HepG2 (cell line): ENCODE measurements around the gene TBC1D14. TPM values are rescaled to one million over a fixed set of nuclear protein-coding genes. Genes with fewer than 3 reads are reported as not detected.

Experiments
- ATAC-seq: fragments of 200-7000 bp; cut with Tn5 transposase; 3 replicates; pipeline ENCODE4 v1.9.1; 2020; ENCODE audit warnings: mild to moderate bottlenecking, moderate library complexity
- BruUV-seq: library from RNA; stranded (reverse); fragments of 400-500 nt; replicated peaks from 2 replicates; lab custom pipeline; 2021; lab: Mats Ljungman, UMichigan
- CTCF ChIA-PET: fragments of 300-600 bp; formaldehyde crosslinking; extraction: SDS; loops from one replicate; lab custom pipeline; 2021; ENCODE audit warnings: low total read pairs, inconsistent platforms, low intra/inter-chr PET ratio; lab: Yijun Ruan, JAX
- POLR2A ChIA-PET: fragments of 350-600 bp; sonication (Branson Sonifier 250); formaldehyde crosslinking; loops from one replicate; lab custom pipeline; 2020; ENCODE audit warnings: antibody characterized with exemption, inconsistent platforms; lab: Yijun Ruan, JAX
- DNase-seq: peaks from one replicate; pipeline ENCODE4 v3.0.0-alpha.2; 2015; ENCODE audit warnings: low spot score
- FAIRE-seq: peaks from 3 replicates; lab custom pipeline; 2011; peaks lifted over from hg19 to GRCh38; lab: Jason Lieb, UNC
- H2AFZ ChIP-seq: one replicate; pipeline ENCODE4 v1.6.1; 2011; ENCODE audit warnings: low read length, inconsistent platforms
- H3K27ac ChIP-seq: fragments of 300-600 bp; 3 replicates; pipeline ENCODE4 v1.8.0; 2011; ENCODE audit warnings: mixed run types, mild to moderate bottlenecking, mixed read lengths, low read length, inconsistent platforms; ENCODE audit not compliant: insufficient read depth; ENCODE audit errors: extremely low read length
- H3K27me3 ChIP-seq, 2 experiments: fragments of 200-600 bp in 1 of 2; 2 replicates in 1 of 2; 3 replicates in 1 of 2; pipeline versions ENCODE4 v1.6.0 to v1.8.0; 2011; ENCODE audit warnings: low read length in 2 of 2, mild to moderate bottlenecking in 2 of 2, moderate library complexity in 2 of 2, inconsistent platforms in 1 of 2; ENCODE audit not compliant: insufficient read depth in 2 of 2, control insufficient read depth in 1 of 2
- H3K36me3 ChIP-seq, 2 experiments: fragments of 200-600 bp in 1 of 2; replicated peaks in 1 of 2; 2 replicates in 1 of 2; 3 replicates in 1 of 2; pipeline versions ENCODE4 v1.5.1 to v1.8.0; 2011; ENCODE audit warnings: low read length in 2 of 2, inconsistent platforms in 1 of 2; ENCODE audit not compliant: insufficient read depth in 2 of 2, control insufficient read depth in 1 of 2
- H3K4me1 ChIP-seq: 2 replicates; pipeline ENCODE4 v1.5.1; 2012; ENCODE audit warnings: low read length, inconsistent platforms; ENCODE audit not compliant: insufficient read depth
- H3K4me2 ChIP-seq: 2 replicates; pipeline ENCODE4 v1.6.0; 2011; ENCODE audit warnings: low read depth, low read length, inconsistent platforms
- H3K4me3 ChIP-seq, 3 experiments: fragments of 200-600 bp in 1 of 3; sonication (generic), shearing (Covaris generic) in 1 of 3; replicated peaks in 1 of 3; 2 replicates each; pipeline ENCODE4 v1.5.1; 2011 to 2016; ENCODE audit warnings: low read length in 3 of 3, inconsistent platforms in 2 of 3, low read depth in 2 of 3, mild to moderate bottlenecking in 2 of 3, control low read depth in 1 of 3, mixed read lengths in 1 of 3; ENCODE audit not compliant: insufficient read depth in 1 of 3
- H3K79me2 ChIP-seq: one replicate; pipeline ENCODE4 v1.6.1; 2011; ENCODE audit warnings: low read length, inconsistent platforms; ENCODE audit not compliant: insufficient read depth
- H3K9ac ChIP-seq: 2 replicates; pipeline ENCODE4 v1.6.0; 2011; ENCODE audit warnings: mild to moderate bottlenecking, low read depth, low read length, inconsistent platforms; ENCODE audit not compliant: insufficient read depth
- H3K9me3 ChIP-seq: 2 replicates; pipeline ENCODE4 v1.5.1; 2012; ENCODE audit warnings: mild to moderate bottlenecking, low read length
- H4K20me1 ChIP-seq: 2 replicates; pipeline ENCODE4 v1.6.0; 2011; ENCODE audit warnings: inconsistent platforms, mild to moderate bottlenecking, low read length, moderate library complexity; ENCODE audit not compliant: insufficient read depth
- CENPX ChIP-seq: sonication (generic); formaldehyde crosslinking; IDR thresholded peaks from 2 replicates; pipeline ENCODE4 v1.9.0; 2021; ENCODE audit warnings: mild to moderate bottlenecking, missing genetic modification reagents, moderate library complexity
- ELF4 ChIP-seq: sonication (generic); formaldehyde crosslinking; IDR thresholded peaks from 2 replicates; pipeline ENCODE4 v1.5.0; 2020; ENCODE audit warnings: missing genetic modification reagents, mild to moderate bottlenecking, moderate library complexity, borderline replicate concordance
- ESRRA ChIP-seq: sonication (generic); formaldehyde crosslinking; IDR thresholded peaks from 2 replicates; pipeline ENCODE4 v1.5.1; 2020; ENCODE audit warnings: mild to moderate bottlenecking, low read depth, missing genetic modification reagents
- FOXP1 ChIP-seq, 2 experiments: fragments of 450-650 bp in 1 of 2; IDR thresholded peaks; 2 replicates each; pipeline ENCODE4 v1.6.1; 2017 to 2018; ENCODE audit warnings: antibody characterized with exemption in 1 of 2
- HNRNPH1 ChIP-seq: fragments of 200-400 bp; formaldehyde crosslinking; optimal IDR thresholded peaks from 2 replicates; pipeline ENCODE3; 2017; ENCODE audit warnings: mild to moderate bottlenecking, low read depth, low read length
- IRX3 ChIP-seq: sonication (generic); formaldehyde crosslinking; IDR thresholded peaks from 2 replicates; pipeline ENCODE4 v1.8.1; 2023; ENCODE audit warnings: mild to moderate bottlenecking, low read depth, missing genetic modification reagents, borderline replicate concordance
- LRRFIP1 ChIP-seq: sonication (generic); formaldehyde crosslinking; conservative IDR thresholded peaks from 2 replicates; pipeline ENCODE4 v1.4.0; 2020; ENCODE audit warnings: missing genetic modification reagents
- MBNL3 ChIP-seq: fragments of 250-450 bp; sonication (Bioruptor Pico); conservative IDR thresholded peaks from 2 replicates; pipeline ENCODE4 v1.8.0; 2022; ENCODE audit warnings: mild to moderate bottlenecking, inconsistent platforms
- NR2F2 ChIP-seq: IDR thresholded peaks from 2 replicates; pipeline ENCODE4 v1.6.1; 2012; ENCODE audit warnings: low read depth, inconsistent platforms, borderline replicate concordance
- SP5 ChIP-seq: IDR thresholded peaks from 2 replicates; pipeline ENCODE4 v1.6.1; 2016; ENCODE audit warnings: low read depth, borderline replicate concordance
- TAF15 ChIP-seq: fragments of 200-400 bp; formaldehyde crosslinking; IDR thresholded peaks from one replicate; pipeline ENCODE4 v1.6.1; 2018; ENCODE audit warnings: mild to moderate bottlenecking, low read depth, low read length; ENCODE audit not compliant: poor library complexity, severe bottlenecking
- TEAD3 ChIP-seq: optimal IDR thresholded peaks from 2 replicates; pipeline ENCODE3; 2016; ENCODE audit warnings: borderline replicate concordance
- ZGPAT ChIP-seq: IDR thresholded peaks from 2 replicates; pipeline ENCODE4 v1.6.1; 2016; ENCODE audit warnings: mild to moderate bottlenecking
- WGBS: methylation state at CpG from one replicate; pipeline ENCODE4 v1.1.6; 2017; ENCODE audit warnings: low lambda C conversion rate; 5-methylcytosine and 5-hydroxymethylcytosine counted together
- in situ Hi-C: cut with HindIII; loops from 2 replicates; pipeline ENCODE4 v1.10.0; 2017; ENCODE audit warnings: low pct_unique_long_range_greater_than_20kb; ENCODE audit not compliant: extremely low pct_ligation_motif_present
- intact Hi-C: fragments of 100-400 bp; cut with micrococcal nuclease; formaldehyde crosslinking; loops from one replicate; pipeline ENCODE4 v1.10.0; 2022; ENCODE audit not compliant: unreplicated experiment
- polyA plus RNA-seq, 8 experiments: library from polyadenylated mRNA; depleted of rRNA in 3 of 8; stranded (reverse) in 7 of 8; unstranded in 1 of 8; fragments of >200 nt; fragmentation: Illumina TruSeq in 4 of 8; extraction: Trizol in 4 of 8; gene quantifications; 2 replicates each; pipeline versions ENCODE4 v1.2.1 to v1.2.3, GENCODE V29; 2011 to 2016; ENCODE audit warnings: low read depth in 4 of 8, missing spikeins in 1 of 8, mixed read lengths in 1 of 8; ENCODE audit not compliant: insufficient read depth in 1 of 8
- total RNA-seq, 5 experiments: library from RNA; depleted of rRNA; stranded (reverse); fragments of >200 nt; fragmentation: Illumina TruSeq; extraction: Trizol; gene quantifications; 2 replicates each; pipeline ENCODE4 v1.2.3, GENCODE V29; 2016; ENCODE audit warnings: low read depth in 1 of 5
- TF ChIP-seq, protein P1 (sequence below): sonication (generic); formaldehyde crosslinking; IDR thresholded peaks from 2 replicates; pipeline ENCODE4 v1.5.0; 2020; ENCODE audit warnings: missing genetic modification reagents
- TF ChIP-seq, protein P2 (sequence below): sonication (generic); formaldehyde crosslinking; IDR thresholded peaks from 2 replicates; pipeline ENCODE4 v1.9.0; 2022; ENCODE audit warnings: low read depth, missing genetic modification reagents
- TF ChIP-seq, protein P3 (sequence below): sonication (generic); formaldehyde crosslinking; IDR thresholded peaks from 2 replicates; pipeline ENCODE4 v1.4.0; 2020; ENCODE audit warnings: missing genetic modification reagents

TBC1D14 gene
- total and polyA plus RNA-seq, 2 of the 13 experiments (the other 11 are each of a cell fraction or from before 2014, with no cell fraction given) = 29.5 to 46.5 TPM

DNA sequence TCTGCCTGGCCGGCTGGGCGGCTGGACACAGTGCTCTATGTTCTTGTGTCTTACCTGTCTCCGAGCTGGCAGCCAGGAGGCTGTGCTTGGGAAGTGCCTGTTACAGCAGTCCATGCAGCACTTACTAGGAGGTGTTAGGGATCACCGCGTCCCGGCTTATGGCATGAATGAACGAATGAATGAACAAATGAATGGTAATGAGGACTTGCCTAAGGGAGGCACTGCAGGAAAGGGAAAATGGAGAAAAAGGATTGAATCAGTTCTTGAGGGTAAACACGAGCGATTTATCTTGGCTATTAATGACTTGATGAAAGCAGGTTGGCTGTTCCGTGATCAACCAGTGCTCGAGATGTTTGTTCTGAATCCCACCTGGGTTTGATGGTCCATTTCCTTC, 31.1 kb downstream of the TBC1D14 start:
- no peak overlapping the region for H3K4me3 ChIP-seq
- H3K9me3 ChIP-seq = no peaks in the 10 kb centered on the region
- 98% methylated on average over 11 of the region's 11 CpGs for WGBS
- H3K27me3 ChIP-seq = no peaks in the 10 kb centered on the region
- no peak overlapping the region for H3K4me2 ChIP-seq
- H3K27ac ChIP-seq = no peak overlapping the region
- BruUV-seq = no TSS peak
- peaks cover 7 to 40% of the 10 kb centered on the region in 2 experiments; a peak in 3 of 5 replicates for H3K36me3 ChIP-seq
- intact Hi-C loops = no loop called here
- peaks cover 45% of the 10 kb centered on the region for H3K4me1 ChIP-seq
- DNase-seq = no peak
- FAIRE-seq = no peak
- ChIA-PET POLR2A (no interaction called here), CTCF (no interaction called here)
- H3K79me2 ChIP-seq = peaks cover 88% of the 10 kb centered on the region
- no peak overlapping the region for H2AFZ ChIP-seq
- no peak overlapping the region for H3K9ac ChIP-seq
- ATAC-seq = no peak
- H4K20me1 ChIP-seq = 0 out of 2 replicates have a peak, but pooled peaks cover 3% of the 10 kb centered on the region
- in situ Hi-C loops = no loop called here
- TF ChIP-seq IRX3 (CRISPR knock-in tag) (no peak), ESRRA (CRISPR knock-in tag) (no peak), ZGPAT (no peak), LRRFIP1 (no peak), TEAD3 (no peak), MBNL3 (CRISPR knock-in tag) (no peak), TAF15 (no peak), CENPX (CRISPR knock-in tag) (no peak), HNRNPH1 (no peak), NR2F2 (no peak), ELF4 (CRISPR knock-in tag) (no peak), SP5 (no peak), FOXP1 (IDR thresholded peaks at IDR 0.05) (no peak), FOXP1 (CRISPR knock-in tag; IDR thresholded peaks at IDR 0.05) (no peak)
- TF ChIP-seq, protein P1, sequence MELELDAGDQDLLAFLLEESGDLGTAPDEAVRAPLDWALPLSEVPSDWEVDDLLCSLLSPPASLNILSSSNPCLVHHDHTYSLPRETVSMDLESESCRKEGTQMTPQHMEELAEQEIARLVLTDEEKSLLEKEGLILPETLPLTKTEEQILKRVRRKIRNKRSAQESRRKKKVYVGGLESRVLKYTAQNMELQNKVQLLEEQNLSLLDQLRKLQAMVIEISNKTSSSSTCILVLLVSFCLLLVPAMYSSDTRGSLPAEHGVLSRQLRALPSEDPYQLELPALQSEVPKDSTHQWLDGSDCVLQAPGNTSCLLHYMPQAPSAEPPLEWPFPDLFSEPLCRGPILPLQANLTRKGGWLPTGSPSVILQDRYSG (CRISPR knock-in tag) = no peak
- TF ChIP-seq, protein P2, sequence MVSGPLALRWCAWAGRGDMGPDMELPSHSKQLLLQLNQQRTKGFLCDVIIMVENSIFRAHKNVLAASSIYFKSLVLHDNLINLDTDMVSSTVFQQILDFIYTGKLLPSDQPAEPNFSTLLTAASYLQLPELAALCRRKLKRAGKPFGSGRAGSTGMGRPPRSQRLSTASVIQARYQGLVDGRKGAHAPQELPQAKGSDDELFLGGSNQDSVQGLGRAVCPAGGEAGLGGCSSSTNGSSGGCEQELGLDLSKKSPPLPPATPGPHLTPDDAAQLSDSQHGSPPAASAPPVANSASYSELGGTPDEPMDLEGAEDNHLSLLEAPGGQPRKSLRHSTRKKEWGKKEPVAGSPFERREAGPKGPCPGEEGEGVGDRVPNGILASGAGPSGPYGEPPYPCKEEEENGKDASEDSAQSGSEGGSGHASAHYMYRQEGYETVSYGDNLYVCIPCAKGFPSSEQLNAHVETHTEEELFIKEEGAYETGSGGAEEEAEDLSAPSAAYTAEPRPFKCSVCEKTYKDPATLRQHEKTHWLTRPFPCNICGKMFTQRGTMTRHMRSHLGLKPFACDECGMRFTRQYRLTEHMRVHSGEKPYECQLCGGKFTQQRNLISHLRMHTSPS (CRISPR knock-in tag) = no peak
- TF ChIP-seq, protein P3, sequence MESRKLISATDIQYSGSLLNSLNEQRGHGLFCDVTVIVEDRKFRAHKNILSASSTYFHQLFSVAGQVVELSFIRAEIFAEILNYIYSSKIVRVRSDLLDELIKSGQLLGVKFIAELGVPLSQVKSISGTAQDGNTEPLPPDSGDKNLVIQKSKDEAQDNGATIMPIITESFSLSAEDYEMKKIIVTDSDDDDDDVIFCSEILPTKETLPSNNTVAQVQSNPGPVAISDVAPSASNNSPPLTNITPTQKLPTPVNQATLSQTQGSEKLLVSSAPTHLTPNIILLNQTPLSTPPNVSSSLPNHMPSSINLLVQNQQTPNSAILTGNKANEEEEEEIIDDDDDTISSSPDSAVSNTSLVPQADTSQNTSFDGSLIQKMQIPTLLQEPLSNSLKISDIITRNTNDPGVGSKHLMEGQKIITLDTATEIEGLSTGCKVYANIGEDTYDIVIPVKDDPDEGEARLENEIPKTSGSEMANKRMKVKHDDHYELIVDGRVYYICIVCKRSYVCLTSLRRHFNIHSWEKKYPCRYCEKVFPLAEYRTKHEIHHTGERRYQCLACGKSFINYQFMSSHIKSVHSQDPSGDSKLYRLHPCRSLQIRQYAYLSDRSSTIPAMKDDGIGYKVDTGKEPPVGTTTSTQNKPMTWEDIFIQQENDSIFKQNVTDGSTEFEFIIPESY (CRISPR knock-in tag) = no peak
